A673 (cell line): ENCODE data around the gene NOP58. TPM values are rescaled to one million over a fixed set of nuclear protein-coding genes. Genes with fewer than 3 reads are reported as not detected.
A peak's percentile ranks its signal among the peaks of the same experiment; 100 is the strongest.

Experiments used
- BruUV-seq: library from RNA; stranded (reverse); fragments of 400-500 nt; replicated peaks from 2 replicates; lab custom pipeline; 2021; lab: Mats Ljungman, UMichigan
- CTCF ChIA-PET: fragments of 300-600 bp; sonication (Branson Sonifier 250); formaldehyde crosslinking; loops from one replicate; lab custom pipeline; 2022; ENCODE audit warnings: antibody characterized with exemption; lab: Charles Lee
- POLR2A ChIA-PET: fragments of 300-600 bp; sonication (Branson Sonifier 250); formaldehyde crosslinking; loops from one replicate; lab custom pipeline; 2022; ENCODE audit warnings: antibody characterized with exemption; ENCODE audit not compliant: low non-redundant PET; lab: Charles Lee
- DNase-seq: peaks from one replicate; pipeline ENCODE4 v3.0.0-alpha.2; 2015; ENCODE audit warnings: low spot score
- H3K27ac ChIP-seq: fragments of 200-600 bp; sonication (generic); 2 replicates; pipeline ENCODE4 v1.5.1; 2016; ENCODE audit warnings: mixed run types, low read depth, mild to moderate bottlenecking, mixed read lengths, antibody characterized with exemption, low read length; ENCODE audit not compliant: poor library complexity, severe bottlenecking
- H3K27me3 ChIP-seq: fragments of 200-600 bp; sonication (generic); replicated peaks from 2 replicates; pipeline ENCODE4 v1.6.1; 2017; ENCODE audit warnings: mixed run types, low read depth, mild to moderate bottlenecking, mixed read lengths, antibody characterized with exemption, low read length; ENCODE audit not compliant: insufficient read depth, poor library complexity
- H3K36me3 ChIP-seq: fragments of 200-600 bp; sonication (generic); 2 replicates; pipeline ENCODE4 v1.6.1; 2016; ENCODE audit warnings: mixed run types, mild to moderate bottlenecking, mixed read lengths, antibody characterized with exemption, low read length; ENCODE audit not compliant: insufficient read depth, poor library complexity, severe bottlenecking
- H3K4me1 ChIP-seq: fragments of 200-600 bp; sonication (generic); 2 replicates; pipeline ENCODE4 v1.6.1; 2017; ENCODE audit warnings: mixed run types, mild to moderate bottlenecking, mixed read lengths, antibody characterized with exemption, low read length; ENCODE audit not compliant: insufficient read depth, poor library complexity, severe bottlenecking
- H3K4me3 ChIP-seq: fragments of 200-600 bp; sonication (generic); 2 replicates; pipeline ENCODE4 v1.5.1; 2016; ENCODE audit warnings: low read depth, mixed run types, mild to moderate bottlenecking, mixed read lengths, low read length; ENCODE audit not compliant: poor library complexity, severe bottlenecking
- H3K9me3 ChIP-seq: fragments of 200-600 bp; sonication (generic); 2 replicates; pipeline ENCODE4 v1.6.1; 2016; ENCODE audit warnings: mixed run types, low read depth, mild to moderate bottlenecking, mixed read lengths, antibody characterized with exemption, low read length; ENCODE audit not compliant: poor library complexity, severe bottlenecking
- CTCF ChIP-seq: fragments of 300-800, 200-600 bp; sonication (generic); conservative IDR thresholded peaks from 2 replicates; pipeline ENCODE4 v1.5.1; 2017; ENCODE audit warnings: low read depth, mild to moderate bottlenecking, antibody characterized with exemption, low read length, moderate library complexity, mixed read lengths
- EZH2 ChIP-seq: fragments of 200-600 bp; sonication (generic); IDR thresholded peaks from 2 replicates; pipeline ENCODE4 v1.6.1; 2017; ENCODE audit warnings: borderline replicate concordance, low read depth, mild to moderate bottlenecking, mixed read lengths, antibody characterized with exemption, low read length; ENCODE audit not compliant: poor library complexity, severe bottlenecking
- intact Hi-C: fragments of 100-400 bp; cut with micrococcal nuclease; formaldehyde crosslinking; loops from one replicate; pipeline ENCODE4 v1.10.0; 2022; ENCODE audit not compliant: unreplicated experiment
- total RNA-seq: library from RNA; stranded (reverse); gene quantifications from 2 replicates; pipeline ENCODE4 v1.2.3, GENCODE V29; 2021

NOP58 gene
- total RNA-seq, 1 experiment from 2014 or later: 181 TPM

- Histone ChIP-seq H3K4me1 (peaks cover 5% of the 10 kb centered on the region), H3K36me3 (peaks cover 81% of the 10 kb centered on the region), H3K27me3 (no peaks in the 10 kb centered on the region), H3K9me3 (no peaks in the 10 kb centered on the region), H3K4me3 (no peak overlapping the region), H3K27ac (peak overlapping the region; percentile 45)
- TSS peak; percentile 12 for BruUV-seq
- intact Hi-C loops: no loop called here
- POLR2A ChIA-PET: no interaction called here
- no peak for DNase-seq
- CTCF ChIA-PET: no interaction called here
- TF ChIP-seq CTCF: no peak
- TF ChIP-seq EZH2: no peak
Measured at GRCh38 chr2:202278036-202278760, 12.6 kb downstream of the NOP58 start.

- CTCF ChIA-PET: no interaction called here
Measured at GRCh38 chr2:202278944-202279343, 13.4 kb downstream of the NOP58 start.

GRCh38 chr2:202286595-202286994 is 21.0 kb downstream of the NOP58 start:
- no peaks in the 10 kb centered on the region for H3K9me3 ChIP-seq
- H3K4me1 ChIP-seq: no peaks in the 10 kb centered on the region
- peaks cover 95% of the 10 kb centered on the region for H3K36me3 ChIP-seq
- BruUV-seq: TSS peak; percentile 17
- ChIA-PET CTCF (no interaction called here), POLR2A (no interaction called here)
- TF ChIP-seq EZH2 (no peak), CTCF (no peak)
- H3K27me3 ChIP-seq: no peaks in the 10 kb centered on the region
- DNase-seq: no peak
- H3K27ac ChIP-seq: no peak overlapping the region
- intact Hi-C loops: no loop called here
- H3K4me3 ChIP-seq: no peak overlapping the region

More at GRCh38 chr2:202278944-202279343, 13.4 kb downstream of the NOP58 start:
- Histone ChIP-seq H3K4me1 (peaks cover 5% of the 10 kb centered on the region), H3K27ac (peak overlapping the region; percentile 45), H3K4me3 (no peak overlapping the region), H3K9me3 (no peaks in the 10 kb centered on the region), H3K36me3 (peaks cover 88% of the 10 kb centered on the region), H3K27me3 (no peaks in the 10 kb centered on the region)
- peak; percentile 72 for DNase-seq
- POLR2A ChIA-PET: no interaction called here
- TF ChIP-seq CTCF (peak; percentile 67), EZH2 (no peak)
- no TSS peak for BruUV-seq
- intact Hi-C loops: no loop called here
